SIG-M5 treated with dmso at 0.1 percent for 504 hours (cell line): ENCODE measurements around the gene CLASP1.

Source experiments
- DNase-seq: peaks from one replicate; lab custom pipeline; 2025; ENCODE audit not compliant: unreplicated experiment; lab: John Stamatoyannopoulos, UW

The CLASP1 gene

DNA sequence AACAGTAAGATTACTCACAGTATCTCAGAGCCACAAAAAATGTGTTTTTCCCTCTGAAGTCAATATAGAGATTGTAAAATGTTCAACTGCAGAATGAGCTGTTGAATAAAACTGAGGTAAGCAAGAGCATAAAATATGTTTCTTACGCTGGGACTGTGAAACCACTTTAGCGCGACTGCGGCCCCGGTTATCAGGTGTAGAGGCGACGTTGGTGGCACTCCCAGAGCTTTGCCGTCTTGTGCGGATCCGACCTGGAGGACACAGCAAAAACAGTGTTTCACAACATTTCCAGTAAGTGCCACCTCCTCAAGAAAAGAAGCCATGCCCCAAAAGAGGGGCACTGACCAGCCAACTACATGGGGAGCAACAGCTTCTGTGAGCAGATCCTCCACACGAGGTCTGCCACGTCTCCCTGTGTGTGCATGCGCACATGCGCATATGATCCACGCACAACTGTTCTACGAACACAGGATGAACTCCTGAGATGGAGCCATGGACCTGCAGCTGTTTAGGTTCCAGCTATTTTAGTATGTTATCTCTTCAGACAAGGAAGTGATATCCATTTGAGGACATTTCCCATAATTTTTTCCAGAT lies 219.2 kb downstream of the CLASP1 start:
- no peak for DNase-seq

DNA sequence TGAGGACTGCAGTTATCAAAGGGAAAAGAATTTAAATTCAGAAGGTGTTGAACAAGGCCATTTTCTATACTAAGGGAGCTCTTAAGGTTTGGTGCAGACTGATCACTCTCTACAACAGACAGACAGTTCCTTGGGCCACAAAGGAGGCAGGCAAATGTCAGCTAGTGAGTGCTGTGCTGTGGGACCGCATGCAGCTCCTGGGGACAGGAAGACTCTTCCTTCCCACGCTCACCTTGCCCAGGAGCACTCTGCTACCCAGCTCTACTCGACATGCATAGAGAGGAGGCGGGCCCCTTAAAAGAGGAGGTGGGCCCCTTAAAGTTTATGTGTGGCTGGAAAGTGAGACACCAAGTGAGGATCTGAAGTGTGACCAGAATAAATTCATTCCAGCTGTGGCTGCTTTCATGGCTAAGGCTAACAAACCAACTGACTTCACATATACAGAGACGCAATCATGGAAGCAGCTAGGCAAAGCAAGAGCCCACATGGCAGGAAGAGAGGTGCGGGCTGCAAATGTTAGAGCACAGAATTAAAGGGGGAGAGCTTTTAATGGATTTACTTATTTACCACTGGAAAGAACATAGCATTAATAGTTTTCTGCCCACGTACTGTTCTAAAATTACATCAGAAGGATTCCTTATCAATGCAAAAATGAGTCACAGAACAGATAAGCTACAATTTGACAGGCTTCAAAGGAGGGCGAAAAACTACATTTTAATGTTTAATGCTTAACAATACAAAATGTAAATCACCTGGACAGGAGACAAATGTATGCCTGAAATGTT lies 220.0 kb downstream of the CLASP1 start:
- no peak for DNase-seq

DNA sequence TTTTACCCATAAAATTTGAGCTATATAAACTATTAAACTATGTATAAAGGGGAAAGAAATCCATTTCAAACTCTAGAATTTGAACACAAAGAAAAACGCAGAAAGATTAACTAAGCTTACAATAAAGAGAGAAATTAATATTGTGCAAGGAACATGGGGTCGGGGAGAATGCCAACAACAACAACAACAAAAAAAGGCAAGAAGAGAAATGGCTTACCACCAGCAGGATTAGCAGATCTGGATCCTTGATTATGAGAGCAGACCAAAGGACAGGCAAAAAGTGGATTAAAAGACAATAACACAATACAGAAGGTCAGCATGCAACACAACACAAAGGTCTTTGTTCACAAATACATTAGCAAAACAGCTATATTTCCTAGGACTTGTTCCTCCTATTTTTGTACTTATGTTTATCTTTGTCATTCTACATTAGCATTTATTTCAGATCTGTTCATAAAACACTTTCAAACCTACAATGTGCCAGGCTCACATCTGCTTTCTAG lies 222.0 kb downstream of the CLASP1 start:
- no peak for DNase-seq

DNA sequence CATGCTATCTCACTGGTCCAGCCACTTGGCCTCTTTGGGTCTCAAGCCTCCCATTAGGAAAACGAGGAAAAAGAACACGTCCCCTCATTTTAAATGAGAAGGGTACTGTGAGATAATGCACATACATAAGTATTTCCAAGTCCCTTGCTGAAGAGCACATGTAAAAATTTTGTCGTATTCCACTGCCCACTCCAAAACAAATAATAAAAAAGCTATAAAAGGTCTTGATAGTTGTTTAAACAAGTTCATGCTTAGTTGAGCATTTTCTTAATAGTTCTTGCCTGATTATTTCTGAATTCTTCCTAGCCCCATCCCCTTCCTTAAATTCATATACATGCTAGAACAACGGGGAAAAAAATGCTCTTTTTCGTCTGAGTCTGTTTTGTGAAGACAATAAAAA lies 228.8 kb downstream of the CLASP1 start:
- no peak for DNase-seq

DNA sequence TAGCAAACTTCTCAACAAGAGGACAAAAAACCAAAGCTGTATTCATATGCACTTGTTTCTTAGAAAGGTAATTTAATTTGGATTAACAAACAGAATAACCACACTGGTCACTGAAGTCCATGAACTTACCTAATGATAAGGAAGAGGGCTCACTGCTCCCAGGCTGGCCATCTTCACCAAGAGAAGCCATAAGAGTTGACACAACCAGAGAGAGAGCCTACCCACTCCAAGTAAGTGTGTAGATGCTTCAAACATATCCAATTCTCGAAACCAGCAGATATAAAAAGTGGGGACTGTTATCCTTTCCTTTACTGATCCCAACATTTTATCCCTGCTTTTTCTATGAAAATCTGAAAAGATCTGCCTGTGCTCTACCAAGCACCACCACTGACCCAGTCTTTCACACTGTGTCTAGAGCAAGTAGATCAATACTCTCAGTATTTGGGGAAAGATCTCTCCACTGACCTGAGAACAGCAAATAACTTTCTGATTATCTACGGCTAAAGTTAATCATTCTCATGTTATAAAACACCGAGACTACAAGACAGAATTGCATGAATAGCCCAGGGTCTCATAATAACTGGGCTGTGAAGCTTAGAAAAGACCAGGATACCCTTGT lies 230.1 kb downstream of the CLASP1 start:
- DNase-seq, result no peak

DNA sequence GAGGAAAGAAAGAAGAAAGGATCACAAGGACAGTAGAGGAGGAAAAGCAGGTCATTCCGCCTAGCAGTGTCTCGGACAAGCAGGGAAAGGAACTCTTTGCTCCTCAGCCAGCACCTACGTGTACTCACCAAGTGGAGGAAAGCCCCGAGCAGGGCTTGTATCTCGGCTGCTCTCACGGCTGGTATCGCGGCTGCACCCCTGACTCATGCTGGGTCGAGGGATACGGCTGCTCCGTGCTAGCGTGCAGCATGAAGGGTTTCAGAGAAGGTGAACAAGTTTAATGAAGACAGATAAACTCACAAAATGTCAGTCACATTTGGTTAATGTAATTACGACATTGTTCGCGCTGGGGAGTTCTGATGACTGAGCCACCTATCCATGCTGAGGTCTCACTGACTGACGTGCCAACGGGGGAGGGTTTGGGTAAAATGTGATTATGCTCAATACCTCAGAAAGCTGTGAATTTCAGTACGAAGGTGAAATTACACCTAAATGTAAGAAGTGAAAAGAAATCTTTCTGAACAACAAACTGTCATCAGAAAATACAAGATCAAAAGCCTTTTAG lies 230.7 kb downstream of the CLASP1 start:
- no peak for DNase-seq

DNA sequence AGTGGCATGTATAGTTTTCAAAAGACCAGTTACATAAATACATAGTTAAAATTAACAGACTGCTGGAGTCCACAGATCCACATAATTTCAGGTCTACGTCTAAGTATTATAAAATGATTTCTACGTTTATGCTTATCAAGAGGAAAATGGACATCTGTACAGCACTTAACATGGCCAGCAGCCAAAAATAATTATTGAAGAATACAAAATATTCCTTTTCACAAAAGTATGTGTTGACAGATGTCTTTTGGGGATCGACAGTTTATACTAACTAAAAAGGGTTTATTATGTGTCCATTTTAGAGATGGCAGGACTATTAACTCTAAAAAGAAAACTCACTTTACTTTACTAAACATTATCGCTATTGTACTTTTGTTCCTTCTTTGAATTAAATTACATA lies 231.4 kb downstream of the CLASP1 start:
- DNase-seq, result no peak

DNA sequence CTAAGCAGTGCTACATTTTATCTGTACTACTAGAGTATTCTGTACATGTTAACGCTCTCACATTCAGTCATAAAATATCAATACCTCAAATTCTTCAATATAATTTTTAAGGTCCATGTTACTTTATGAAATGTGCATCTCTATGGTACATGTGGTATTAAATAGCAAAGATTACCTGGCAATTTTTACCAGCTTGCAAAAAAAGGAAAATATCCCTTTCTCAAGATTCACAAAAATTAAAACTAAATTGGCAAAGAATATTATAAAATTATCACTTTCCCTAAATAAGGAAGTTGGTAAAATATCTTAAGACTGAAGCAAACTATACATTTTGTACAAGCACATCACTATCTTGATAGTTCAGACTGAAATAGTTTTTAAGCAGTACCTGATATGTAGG lies 233.5 kb downstream of the CLASP1 start:
- no peak for DNase-seq

DNA sequence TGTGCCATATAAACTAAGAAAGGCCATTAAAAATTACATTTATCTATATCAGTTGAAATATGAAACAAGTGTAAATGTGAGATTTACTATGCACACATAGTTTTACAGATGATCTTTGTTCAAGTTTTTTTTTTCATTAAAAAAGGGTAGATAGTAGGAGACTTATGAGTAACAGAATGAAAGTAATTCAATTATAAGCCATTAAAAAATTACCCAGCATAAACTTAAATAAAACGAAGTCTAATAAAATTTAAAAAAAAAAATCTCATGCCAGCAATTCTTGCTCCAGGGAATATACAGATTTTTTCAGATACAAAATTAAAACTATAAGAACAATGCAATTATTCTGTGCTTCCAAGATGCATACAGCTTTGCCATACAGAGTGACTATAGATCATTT lies 236.9 kb downstream of the CLASP1 start:
- no peak for DNase-seq

DNA sequence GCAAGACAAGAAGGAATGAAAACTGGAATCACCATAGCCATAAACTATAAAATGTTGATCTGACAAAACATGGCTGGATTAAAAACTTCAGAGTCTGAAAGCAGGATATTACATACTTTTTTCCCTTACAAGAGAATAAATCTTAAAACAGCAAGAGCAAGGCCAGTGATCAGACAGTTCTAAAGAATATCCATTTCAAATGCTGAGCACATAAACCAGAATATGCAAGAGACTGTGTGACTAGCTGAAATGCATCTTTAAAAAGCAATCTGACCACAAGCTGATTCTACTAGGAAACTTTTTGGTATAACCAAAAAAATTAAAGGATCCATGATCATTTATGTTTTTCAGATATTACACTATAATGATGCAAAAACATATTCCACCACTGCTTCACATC lies 239.3 kb downstream of the CLASP1 start:
- DNase-seq, result no peak

DNA sequence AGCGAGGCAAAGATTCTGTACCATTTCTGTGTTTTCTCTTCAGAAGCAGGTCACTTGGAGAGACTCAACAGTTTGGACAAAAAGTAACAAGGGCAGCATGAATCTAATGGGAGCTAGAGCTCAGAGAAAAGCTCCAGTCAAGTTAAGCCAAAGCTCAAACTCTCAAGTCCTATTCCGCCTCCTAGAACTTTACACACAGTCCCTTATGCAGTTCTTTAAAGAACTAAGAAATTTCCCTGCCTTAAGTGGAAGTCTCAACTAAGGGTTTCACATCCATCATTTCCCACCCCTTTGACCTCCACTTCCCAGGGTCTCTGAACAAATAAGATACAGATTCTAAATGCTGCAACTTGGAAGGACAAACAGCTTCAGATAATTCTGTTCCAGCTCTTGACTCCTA lies 239.9 kb downstream of the CLASP1 start:
- DNase-seq, result no peak

DNA sequence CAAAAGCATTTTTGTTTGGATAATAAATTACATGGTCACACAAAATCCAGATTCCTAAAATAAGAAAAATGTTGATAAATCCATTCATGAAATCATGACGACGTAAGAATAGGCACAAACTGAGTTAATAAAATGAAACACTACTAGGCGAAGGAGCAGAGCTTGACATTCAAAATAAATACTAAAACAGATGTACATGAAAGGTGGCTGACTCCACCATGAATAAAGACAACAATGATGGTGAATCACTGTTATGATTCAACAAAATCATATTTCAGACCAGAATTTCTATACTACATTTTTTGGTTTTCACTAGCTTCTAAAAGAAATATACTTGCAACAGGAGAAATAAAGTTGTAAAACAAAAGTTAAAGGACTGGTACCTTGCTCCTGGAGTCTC lies 240.6 kb downstream of the CLASP1 start:
- no peak for DNase-seq

DNA sequence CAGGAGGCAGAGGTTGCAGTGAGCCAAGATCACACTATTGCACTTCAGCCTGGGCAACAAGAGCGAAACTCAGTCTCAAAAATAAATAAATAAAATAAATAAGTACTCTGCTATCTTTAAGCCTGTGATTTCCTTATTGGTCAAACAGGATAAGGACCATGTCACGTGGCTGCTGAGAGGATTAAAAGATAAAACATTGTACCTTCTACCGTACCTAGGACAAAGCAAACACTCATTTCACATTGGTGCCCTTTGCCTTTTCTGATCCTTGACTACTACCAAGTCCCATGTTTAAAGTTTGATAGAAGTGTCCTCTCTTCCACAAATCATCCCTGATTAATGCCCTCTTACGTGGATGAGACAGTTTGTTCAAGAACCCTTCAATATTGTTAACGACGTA lies 244.0 kb downstream of the CLASP1 start:
- no peak for DNase-seq

DNA sequence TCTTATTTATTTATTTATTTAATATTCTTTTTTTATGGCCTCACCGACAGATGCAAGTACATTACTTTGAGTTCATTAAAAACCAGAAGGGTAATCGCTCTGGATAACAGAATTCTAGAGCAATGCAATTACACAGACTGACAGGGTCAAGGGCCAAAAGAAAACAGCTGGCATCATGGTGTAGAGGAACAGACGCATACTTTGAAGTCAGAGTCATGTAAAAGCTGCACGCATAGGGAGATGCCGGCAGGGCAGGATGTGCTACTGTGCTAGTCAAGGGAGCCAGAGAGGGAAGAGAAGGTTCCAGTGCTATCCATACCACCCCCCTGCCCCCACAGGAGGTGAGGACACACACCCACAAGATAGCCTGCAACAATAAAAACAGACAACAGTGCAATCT lies 249.1 kb downstream of the CLASP1 start:
- no peak for DNase-seq

DNA sequence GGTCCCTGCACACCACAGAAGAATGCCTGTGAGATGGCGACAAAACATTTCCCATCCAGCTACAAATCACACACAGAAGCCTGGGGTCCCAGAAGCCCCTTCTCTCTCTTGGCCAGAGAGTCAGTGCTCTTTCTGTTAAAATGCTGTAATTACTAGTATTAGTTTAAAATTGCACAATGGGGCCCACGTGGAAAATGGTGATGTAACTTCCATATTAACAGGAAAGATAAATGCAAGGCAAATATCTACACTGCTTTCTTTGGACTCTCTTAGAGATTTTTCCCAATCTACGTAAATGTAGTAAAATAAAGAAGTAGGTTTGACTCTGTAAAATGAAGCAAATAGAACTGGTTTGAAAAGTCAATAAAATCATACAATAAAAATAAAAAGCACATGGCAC lies 250.4 kb downstream of the CLASP1 start:
- DNase-seq, result no peak

DNA sequence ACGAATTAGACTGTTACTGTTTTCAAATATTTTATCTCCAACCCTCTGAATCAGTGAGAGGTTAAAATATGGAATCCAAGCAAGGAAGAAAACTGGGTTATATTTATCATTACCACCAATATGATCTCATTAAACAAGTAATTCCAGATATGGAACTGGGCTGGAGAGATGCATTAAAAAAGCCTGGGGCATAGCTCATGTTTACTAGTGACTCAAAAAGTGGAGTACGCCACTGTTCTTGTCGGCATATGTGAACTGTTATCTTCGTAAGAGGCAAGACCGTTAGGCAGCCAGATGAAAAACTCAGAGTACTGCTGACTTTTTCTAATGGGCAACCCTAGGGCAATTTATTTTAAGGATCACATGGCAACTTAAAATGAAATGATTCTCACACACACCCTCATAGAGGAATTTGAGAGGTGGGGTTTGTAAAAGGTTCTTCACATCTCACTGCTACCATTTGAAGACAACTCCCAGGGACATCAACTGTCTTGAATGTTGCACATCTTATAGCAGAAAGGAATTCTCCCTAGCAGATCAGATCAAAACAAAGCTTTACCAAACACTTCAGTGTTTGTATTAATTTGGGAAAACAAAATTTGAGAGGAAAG lies 259.1 kb downstream of the CLASP1 start:
- DNase-seq, result no peak

DNA sequence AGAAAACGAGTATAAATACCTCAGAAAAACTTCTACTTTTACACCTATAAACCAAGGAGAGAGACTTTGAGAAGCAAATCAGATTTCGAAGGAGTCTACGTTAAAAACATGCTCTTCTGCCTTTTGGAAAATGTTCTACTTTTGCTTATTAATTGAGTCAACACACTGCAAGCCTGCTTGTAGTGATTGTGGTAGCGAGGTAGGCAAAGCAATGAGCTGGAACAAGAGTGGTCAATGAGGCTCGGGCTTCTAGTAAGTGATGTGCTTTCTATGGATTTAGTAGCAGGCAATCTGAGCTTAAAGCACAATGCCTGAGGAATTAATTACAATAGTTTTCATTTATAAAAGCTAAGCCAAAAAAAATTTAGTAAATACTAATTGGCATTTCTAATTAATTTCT lies 260.9 kb downstream of the CLASP1 start:
- DNase-seq, result no peak

DNA sequence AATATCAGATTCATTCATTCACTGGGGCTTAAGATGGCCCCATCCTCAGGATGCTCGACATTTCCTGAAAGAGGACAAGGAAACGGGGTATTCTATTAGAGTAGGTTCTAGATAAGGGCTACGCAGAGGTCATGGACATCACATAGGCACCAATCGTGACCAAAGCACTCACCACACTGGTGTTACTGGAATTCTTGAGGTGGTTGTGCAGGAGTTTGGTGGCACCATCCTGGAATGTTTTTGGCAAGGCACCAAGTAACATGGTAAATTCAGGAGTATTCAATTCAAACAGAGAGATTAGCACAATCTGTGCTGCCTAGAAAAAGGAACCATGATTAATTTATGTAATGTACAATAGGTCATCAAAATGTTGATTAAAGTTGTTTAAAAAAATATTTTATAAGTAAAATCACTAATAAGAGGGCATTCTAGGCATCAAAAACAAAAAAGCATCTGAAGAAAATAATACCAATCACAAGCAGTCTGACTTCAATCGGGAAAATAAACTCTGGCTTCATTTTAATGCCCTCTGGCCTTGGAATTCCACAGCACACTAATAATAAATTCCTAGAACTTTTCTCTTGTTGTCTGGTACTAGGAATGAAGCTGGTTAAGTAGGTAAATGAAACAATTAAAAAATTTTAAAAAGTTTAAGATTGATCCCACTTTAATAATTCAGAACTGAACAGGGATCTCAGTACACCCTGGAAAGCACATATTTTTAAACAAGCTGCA lies 261.5 kb downstream of the CLASP1 start:
- no peak for DNase-seq

DNA sequence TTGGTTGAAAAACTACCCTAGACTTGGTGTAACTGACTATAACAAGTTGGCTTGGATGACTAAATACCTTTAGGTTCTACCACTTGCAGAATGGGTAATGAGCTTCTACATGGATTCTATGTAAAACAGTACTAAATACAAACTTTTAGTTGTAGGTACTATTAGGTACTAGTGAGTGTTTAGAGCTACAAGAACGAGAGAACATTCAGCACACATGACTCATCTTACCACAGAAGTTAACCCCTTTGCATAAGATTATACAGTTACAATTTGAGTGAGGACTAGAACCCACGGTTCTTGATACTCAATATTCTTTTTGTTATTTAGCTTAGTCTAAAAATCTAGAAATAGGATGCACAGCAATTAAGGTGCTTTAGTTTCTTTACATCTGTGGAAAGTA lies 262.6 kb downstream of the CLASP1 start:
- no peak for DNase-seq

DNA sequence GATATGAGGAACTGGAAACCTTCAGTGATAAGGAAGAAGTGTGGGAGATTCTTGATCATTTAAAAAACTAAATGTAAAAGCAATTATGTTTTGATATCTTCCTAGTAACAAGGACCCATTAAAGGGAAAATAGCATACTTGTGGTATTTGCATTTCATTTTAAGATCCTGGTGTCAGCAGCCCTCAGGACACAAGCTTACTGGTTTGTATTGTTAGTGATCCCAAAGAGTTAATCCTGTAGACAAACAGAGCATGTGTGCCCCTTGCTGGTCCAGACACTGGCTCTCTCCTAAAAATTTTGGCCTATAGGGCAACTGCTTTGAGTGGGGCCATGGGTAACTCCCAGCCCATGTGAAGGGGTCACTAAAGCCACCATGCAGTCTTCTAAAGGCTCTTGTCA lies 263.2 kb downstream of the CLASP1 start:
- no peak for DNase-seq

DNA sequence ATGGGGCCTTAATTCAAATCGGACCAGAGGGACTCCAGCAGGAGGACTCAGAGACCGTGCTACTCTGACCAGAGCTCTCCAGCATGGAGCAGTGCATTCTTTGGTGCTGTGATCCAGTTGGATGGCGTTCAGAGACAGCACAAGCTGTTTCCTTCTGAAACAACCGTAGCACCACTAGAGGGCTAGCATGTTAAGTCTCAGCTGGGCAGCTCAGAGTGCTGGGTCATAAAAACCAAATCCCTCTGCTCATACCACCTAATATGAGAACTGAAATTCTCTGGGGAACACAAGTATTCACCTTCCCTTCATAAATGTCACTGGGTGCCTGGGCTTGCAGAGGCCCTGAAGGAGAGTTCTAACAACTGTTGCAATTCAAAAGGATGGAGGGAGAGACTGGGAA lies 266.5 kb downstream of the CLASP1 start:
- no peak for DNase-seq
